Raji (cell line): ENCODE results near the gene TOMM34.

ENCODE experiments used
- POLR2A ChIP-seq: IDR thresholded peaks from 2 replicates; pipeline ENCODE4 v1.6.1; 2011; ENCODE audit warnings: low read depth, low read length, control low read depth; ENCODE audit not compliant: insufficient read depth

The TOMM34 gene

DNA sequence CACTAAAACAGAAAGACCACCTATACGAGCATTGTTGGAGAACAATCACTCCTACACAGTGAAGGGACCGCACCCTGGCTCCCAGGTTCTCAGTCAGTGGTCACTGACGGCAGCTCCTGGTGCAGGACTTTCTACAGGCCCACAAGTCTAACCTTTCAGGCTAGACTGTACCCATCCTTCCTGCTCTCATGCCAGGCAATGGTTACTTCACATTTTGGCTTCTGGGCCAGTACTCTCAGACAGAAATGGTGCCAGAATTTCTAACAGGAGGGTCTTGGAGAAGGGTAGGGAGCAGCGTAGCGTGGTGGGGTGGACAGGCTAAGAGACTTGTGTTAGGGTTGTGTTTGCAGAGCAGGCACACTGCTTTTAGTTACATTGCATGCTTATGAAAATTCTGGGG, 12.1 kb downstream of the TOMM34 start:
- no peak for TF ChIP-seq POLR2A

DNA sequence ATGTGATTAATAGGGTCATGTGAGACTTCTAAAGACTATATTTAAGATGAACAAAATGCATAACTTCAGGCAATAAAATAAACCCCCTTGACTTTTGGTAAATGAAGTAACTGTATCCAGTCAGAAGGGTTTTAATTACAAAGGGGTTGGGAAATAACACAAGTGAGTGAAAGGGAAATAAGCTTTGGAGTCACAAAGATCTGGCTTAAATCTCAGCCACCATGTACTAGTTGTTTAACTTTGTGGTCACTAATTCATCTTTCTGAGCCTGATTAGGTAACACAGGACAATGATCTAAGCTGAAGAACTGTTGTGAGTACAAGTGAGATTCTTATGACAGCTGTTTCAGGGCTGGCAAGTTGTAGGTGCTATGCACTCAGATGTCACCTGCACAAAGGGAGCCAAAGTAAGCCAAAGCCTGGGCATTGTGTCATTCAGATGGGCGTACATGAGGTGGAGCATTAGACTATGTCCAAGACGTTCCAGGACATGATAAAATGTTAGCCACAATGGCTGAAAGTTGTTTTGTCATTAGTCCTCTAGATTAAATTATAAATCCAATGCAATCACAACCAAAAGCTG, 13.8 kb downstream of the TOMM34 start:
- no peak for TF ChIP-seq POLR2A

DNA sequence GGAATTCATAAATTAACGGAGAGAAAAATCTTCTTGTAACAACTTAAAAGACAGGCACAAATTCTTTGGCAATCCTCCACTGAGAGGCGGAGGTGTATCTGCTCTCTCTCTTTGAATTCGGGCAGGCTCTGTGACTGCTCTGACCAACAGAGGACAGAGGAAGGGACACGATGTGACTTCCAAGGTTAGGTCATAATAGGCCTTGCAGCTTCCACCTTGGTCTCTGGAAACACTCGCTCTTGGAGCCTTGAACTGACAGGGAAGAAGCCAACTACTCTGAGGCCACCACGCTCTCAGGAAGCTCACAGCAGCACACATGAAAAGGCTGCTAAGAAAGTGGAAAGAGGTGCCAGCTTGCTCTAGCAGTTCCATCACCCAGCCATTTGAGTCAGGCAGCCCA, 14.9 kb downstream of the TOMM34 start:
- TF ChIP-seq POLR2A, result no peak

DNA sequence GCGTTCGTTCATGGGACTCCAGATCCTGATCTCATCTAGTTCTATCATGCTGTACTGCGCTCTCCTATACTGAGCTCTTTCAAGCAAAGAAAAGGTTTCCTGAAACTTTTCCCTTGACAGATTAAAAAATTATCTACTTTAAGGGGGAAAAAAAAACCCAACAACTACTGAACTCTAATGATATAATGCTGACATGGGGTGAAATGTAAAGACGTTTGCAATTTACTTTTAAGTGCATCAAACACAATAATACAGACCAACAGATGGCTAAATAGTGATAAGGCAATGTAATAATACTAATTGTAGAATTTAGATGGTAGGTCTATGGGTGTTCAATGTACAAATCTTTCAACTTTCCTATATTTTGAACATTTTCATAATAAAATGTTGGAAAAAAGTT, 16.4 kb downstream of the TOMM34 start:
- TF ChIP-seq POLR2A, result no peak

DNA sequence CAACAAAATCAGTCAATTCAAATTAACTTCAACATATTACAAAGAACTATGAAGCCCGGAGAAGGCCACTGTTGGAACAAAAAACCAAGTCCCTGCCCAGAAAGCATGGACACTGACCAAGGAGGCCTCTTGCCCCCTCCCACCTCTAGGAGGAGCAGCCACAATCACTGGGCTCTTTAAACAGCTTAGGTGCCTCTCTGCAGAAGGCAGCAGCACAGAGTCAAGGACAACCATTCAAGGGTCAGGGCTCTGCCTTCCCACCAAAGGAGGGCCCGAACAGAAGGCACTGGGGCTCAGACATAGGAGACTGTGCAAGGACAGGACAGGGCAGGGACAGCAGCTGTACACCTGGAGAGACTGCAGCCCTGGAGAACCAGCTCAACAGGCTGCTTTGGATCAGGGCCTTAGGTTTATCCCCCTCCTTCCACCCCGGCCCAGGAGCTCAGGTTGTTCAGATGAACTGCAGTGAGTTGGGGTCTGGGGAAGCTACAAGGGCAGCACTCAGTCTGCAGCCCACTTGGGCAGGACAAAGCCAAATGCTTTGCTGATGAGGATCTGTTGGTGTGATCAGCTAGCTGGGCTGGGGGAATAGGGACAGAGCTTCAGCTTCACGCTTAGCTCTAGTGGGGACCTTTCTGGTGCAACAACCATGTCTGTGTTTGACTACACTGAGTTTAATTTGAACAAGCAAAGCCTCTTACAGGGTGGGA, 17.8 kb downstream of the TOMM34 start:
- TF ChIP-seq POLR2A, result no peak

- no peak for TF ChIP-seq POLR2A
Measured at GRCh38 chr20:44941120-44941691, 19.0 kb downstream of the TOMM34 start.

GRCh38 chr20:44938637-44939036, 21.6 kb downstream of the TOMM34 start:
- TF ChIP-seq POLR2A, result no peak

DNA sequence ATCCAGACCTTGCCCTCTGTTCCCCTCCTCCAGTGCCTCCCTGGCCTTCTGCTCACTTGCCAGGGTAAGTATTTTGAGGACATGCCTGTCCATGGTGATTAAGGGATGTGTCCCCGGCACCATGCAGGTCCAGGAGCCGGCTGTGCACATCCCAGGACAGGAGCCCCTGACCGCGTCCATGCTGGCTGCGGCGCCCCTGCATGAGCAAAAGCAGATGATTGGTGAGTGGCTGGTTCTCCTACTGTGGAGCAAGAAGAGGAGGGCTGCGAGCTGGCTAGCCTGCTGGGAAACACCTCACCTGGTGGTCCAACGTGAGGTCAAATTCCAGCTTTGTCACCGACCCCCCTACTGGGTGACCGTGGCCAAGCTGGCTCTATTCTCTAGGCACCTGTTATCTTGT, 23.7 kb downstream of the TOMM34 start:
- TF ChIP-seq POLR2A, result no peak

DNA sequence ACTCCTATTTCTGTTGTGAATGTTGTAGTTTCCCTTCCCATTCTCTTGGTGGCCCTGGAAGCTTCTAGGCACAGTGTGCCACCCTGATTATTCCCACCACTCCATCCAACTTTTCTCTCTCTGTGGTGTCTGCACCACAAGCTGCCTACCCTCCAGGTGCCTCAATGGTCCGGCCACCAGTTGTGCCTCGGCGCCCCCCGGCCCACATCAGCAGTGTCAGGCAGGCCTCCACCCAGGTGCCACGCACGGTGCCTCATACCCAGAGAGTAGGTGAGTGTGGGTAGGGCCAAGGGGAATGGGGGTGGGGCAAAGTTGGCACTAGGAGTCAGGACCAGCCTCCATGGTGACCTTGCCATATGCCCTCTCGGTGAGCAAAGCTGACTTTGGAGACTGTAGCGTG, 27.3 kb downstream of the TOMM34 start:
- no peak for TF ChIP-seq POLR2A

DNA sequence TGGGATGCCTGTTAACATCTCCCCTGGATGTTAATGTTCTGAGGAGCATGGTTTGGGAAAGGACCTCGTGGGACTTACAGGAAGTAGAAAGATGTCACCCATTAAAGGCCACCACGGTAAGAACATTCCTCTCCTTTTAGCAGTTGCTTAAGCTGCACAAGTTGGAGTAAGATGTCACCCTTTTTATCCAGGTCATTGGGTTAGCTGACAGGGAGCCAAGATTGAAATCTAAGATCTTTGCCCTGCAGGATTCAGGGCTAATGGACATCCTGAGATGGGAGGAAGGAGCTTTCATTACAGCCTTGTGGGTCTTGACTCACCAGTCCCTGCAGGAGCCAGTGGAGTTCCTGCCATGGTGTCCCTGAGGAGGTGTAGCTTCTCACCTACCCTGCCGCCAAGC, 28.3 kb downstream of the TOMM34 start:
- TF ChIP-seq POLR2A, result no peak

- TF ChIP-seq POLR2A, result no peak
Measured at GRCh38 chr20:44930517-44931168, 29.6 kb downstream of the TOMM34 start.

- TF ChIP-seq POLR2A, result no peak
Measured at GRCh38 chr20:44928595-44928994, 31.6 kb downstream of the TOMM34 start.

- TF ChIP-seq POLR2A, result no peak
Measured at GRCh38 chr20:44924541-44924940, 35.7 kb downstream of the TOMM34 start.

DNA sequence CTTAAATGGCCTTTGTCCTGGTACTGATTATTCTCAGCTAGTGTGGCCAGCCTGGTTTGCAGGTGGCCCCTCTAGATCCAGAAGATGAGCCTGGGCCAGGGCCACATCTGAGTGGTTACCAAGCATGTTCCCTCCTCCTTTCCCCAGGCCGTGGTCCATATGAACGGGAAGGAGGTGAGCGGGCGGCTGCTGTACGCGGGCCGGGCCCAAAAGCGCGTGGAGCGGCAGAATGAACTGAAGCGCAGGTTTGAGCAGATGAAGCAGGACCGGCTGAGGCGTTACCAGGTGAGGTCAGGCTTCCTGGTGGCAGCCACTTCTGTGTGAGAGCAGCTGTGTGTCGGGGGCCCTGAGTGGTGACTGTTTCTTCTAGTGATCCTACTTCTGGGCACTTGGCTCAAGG, 38.8 kb downstream of the TOMM34 start:
- TF ChIP-seq POLR2A, result no peak

- TF ChIP-seq POLR2A, result no peak
Measured at GRCh38 chr20:44918761-44919160, 41.4 kb downstream of the TOMM34 start.

GRCh38 chr20:44918342-44918741, 41.9 kb downstream of the TOMM34 start:
- TF ChIP-seq POLR2A, result no peak

GRCh38 chr20:44917399-44917798, 42.8 kb downstream of the TOMM34 start:
- no peak for TF ChIP-seq POLR2A

DNA sequence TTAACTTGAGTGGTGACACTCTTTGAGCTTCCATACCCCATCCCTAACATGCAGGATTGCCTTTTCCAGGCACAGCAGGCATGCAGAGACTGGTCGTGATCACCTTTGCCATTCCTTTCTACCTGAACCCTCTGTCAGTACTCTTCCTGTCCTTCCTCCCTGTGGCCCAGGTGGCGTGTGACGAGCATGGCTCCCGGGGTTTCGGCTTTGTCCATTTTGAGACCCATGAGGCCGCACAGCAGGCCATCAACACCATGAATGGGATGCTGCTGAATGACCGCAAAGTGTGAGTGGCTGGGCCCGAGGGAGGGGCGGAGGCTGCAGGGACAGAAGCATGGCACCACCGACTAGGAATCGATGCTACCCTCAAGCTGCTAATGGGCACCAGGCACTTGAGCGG, 43.6 kb downstream of the TOMM34 start:
- TF ChIP-seq POLR2A, result no peak
